WTC11 (cell line): ENCODE data around the gene FCGR3B.
"Not testable (repeated sequence)": the region's sequence is repeated elsewhere in the genome, so short reads cannot be mapped to it uniquely, and the experiment has no call there.

ENCODE experiments used
- ELF4 ChIP-seq: sonication (generic); formaldehyde crosslinking; IDR thresholded peaks from 2 replicates; pipeline ENCODE4 v1.8.1; 2022; ENCODE audit warnings: low read depth, mild to moderate bottlenecking, moderate library complexity, missing genetic modification reagents
- EMX1 ChIP-seq: fragments of 250-450 bp; sonication (Bioruptor Pico); IDR thresholded peaks from 2 replicates; pipeline ENCODE4 v1.8.0; 2021; ENCODE audit warnings: mild to moderate bottlenecking
- ESRRA ChIP-seq: sonication (generic); formaldehyde crosslinking; IDR thresholded peaks from 2 replicates; pipeline ENCODE4 v1.8.1; 2022; ENCODE audit warnings: mild to moderate bottlenecking, missing genetic modification reagents, borderline replicate concordance
- FOXJ3 ChIP-seq: sonication (generic); formaldehyde crosslinking; IDR thresholded peaks from 2 replicates; pipeline ENCODE4 v1.9.0; 2021; ENCODE audit warnings: missing genetic modification reagents, mild to moderate bottlenecking, borderline replicate concordance
- JUN ChIP-seq: sonication (generic); formaldehyde crosslinking; IDR thresholded peaks from 2 replicates; pipeline ENCODE4 v1.8.0; 2023; ENCODE audit warnings: mild to moderate bottlenecking, missing genetic modification reagents
- ZNF121 ChIP-seq: sonication (generic); formaldehyde crosslinking; IDR thresholded peaks from 2 replicates; pipeline ENCODE4 v1.8.0; 2023; ENCODE audit warnings: missing genetic modification reagents
- TF ChIP-seq, protein P1 (sequence below): sonication (generic); formaldehyde crosslinking; IDR thresholded peaks from 2 replicates; pipeline ENCODE4 v1.8.1; 2023; ENCODE audit warnings: mild to moderate bottlenecking, moderate library complexity, missing genetic modification reagents
- TF ChIP-seq, protein P2 (sequence below): fragments of 200-600 bp; IDR thresholded peaks from 2 replicates; pipeline ENCODE4 v1.8.0; 2022; ENCODE audit warnings: antibody characterized with exemption
- TF ChIP-seq, protein P3 (sequence below): sonication (generic); formaldehyde crosslinking; IDR thresholded peaks from 2 replicates; pipeline ENCODE4 v1.8.1; 2023; ENCODE audit warnings: mild to moderate bottlenecking, missing genetic modification reagents, moderate library complexity

DNA sequence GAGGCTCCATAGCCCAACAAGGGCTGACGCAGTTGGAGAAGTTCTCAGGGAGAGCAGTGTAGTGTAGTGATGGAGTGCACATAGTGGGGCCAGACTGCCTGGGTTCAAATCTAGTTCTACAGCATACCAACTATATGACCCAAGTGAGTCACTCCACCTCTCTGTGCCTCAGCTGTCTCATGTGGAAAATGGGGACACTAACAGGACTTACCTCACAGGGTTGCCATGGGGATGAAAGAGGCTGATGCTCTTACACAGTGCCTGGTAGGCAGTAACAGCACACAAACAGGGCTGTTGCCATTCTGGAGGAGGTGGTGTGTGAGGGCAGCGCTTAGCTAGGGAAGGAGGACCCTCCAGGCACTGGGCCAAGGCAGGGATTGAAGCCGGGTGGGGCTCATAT is 38.4 kb downstream of the FCGR3B start:
- not testable (repeated sequence) for TF ChIP-seq ELF4; JUN; ZNF121 (CRISPR knock-in tag); FOXJ3 (CRISPR knock-in tag); ESRRA (CRISPR knock-in tag); EMX1 (CRISPR knock-in tag)
- TF ChIP-seq, protein P1, sequence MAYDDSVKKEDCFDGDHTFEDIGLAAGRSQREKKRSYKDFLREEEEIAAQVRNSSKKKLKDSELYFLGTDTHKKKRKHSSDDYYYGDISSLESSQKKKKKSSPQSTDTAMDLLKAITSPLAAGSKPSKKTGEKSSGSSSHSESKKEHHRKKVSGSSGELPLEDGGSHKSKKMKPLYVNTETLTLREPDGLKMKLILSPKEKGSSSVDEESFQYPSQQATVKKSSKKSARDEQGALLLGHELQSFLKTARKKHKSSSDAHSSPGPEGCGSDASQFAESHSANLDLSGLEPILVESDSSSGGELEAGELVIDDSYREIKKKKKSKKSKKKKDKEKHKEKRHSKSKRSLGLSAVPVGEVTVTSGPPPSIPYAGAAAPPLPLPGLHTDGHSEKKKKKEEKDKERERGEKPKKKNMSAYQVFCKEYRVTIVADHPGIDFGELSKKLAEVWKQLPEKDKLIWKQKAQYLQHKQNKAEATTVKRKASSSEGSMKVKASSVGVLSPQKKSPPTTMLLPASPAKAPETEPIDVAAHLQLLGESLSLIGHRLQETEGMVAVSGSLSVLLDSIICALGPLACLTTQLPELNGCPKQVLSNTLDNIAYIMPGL (CRISPR knock-in tag) = not testable (repeated sequence)
- TF ChIP-seq, protein P2, sequence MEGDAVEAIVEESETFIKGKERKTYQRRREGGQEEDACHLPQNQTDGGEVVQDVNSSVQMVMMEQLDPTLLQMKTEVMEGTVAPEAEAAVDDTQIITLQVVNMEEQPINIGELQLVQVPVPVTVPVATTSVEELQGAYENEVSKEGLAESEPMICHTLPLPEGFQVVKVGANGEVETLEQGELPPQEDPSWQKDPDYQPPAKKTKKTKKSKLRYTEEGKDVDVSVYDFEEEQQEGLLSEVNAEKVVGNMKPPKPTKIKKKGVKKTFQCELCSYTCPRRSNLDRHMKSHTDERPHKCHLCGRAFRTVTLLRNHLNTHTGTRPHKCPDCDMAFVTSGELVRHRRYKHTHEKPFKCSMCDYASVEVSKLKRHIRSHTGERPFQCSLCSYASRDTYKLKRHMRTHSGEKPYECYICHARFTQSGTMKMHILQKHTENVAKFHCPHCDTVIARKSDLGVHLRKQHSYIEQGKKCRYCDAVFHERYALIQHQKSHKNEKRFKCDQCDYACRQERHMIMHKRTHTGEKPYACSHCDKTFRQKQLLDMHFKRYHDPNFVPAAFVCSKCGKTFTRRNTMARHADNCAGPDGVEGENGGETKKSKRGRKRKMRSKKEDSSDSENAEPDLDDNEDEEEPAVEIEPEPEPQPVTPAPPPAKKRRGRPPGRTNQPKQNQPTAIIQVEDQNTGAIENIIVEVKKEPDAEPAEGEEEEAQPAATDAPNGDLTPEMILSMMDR = not testable (repeated sequence)
- TF ChIP-seq, protein P3, sequence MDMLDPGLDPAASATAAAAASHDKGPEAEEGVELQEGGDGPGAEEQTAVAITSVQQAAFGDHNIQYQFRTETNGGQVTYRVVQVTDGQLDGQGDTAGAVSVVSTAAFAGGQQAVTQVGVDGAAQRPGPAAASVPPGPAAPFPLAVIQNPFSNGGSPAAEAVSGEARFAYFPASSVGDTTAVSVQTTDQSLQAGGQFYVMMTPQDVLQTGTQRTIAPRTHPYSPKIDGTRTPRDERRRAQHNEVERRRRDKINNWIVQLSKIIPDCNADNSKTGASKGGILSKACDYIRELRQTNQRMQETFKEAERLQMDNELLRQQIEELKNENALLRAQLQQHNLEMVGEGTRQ = not testable (repeated sequence)
